GM19043 (cell line): ENCODE results near the gene FOXRED2.
"Not testable (repeated sequence)": the region's sequence is repeated elsewhere in the genome, so short reads cannot be mapped to it uniquely, and the experiment has no call there.

Experiments
- ATAC-seq: cut with Tn5 transposase; IDR thresholded peaks from one replicate; pipeline ENCODE4 v1.9.1; 2021; ENCODE audit warnings: low read depth; ENCODE audit not compliant: unreplicated experiment

The FOXRED2 gene

GRCh38 chr22:36519906-36520305 lies 13.1 kb upstream of the FOXRED2 start:
- not testable (repeated sequence) for ATAC-seq

GRCh38 chr22:36514766-36515165 lies 7.9 kb upstream of the FOXRED2 start:
- no peak for ATAC-seq

GRCh38 chr22:36512991-36513390 lies 6.2 kb upstream of the FOXRED2 start:
- ATAC-seq: no peak

- no peak for ATAC-seq
Measured at GRCh38 chr22:36512333-36512732, 5.5 kb upstream of the FOXRED2 start.

GRCh38 chr22:36510966-36511881 lies 4.4 kb upstream of the FOXRED2 start:
- ATAC-seq: no peak

- ATAC-seq: no peak
Measured at GRCh38 chr22:36510384-36510783, 3.5 kb upstream of the FOXRED2 start.

- ATAC-seq: no peak
Measured at GRCh38 chr22:36507518-36508010, 724 bp upstream of the FOXRED2 start.

GRCh38 chr22:36505998-36506635 lies 723 bp downstream of the FOXRED2 start:
- no peak for ATAC-seq

GRCh38 chr22:36497910-36498665 lies 8.8 kb downstream of the FOXRED2 start:
- no peak for ATAC-seq

GRCh38 chr22:36493690-36494110 lies 13.1 kb downstream of the FOXRED2 start:
- no peak for ATAC-seq

GRCh38 chr22:36492109-36492508 lies 14.7 kb downstream of the FOXRED2 start:
- ATAC-seq: no peak

- no peak for ATAC-seq
Measured at GRCh38 chr22:36491155-36491554, 15.7 kb downstream of the FOXRED2 start.

GRCh38 chr22:36486619-36487384 lies 20.0 kb downstream of the FOXRED2 start:
- no peak for ATAC-seq

GRCh38 chr22:36481393-36482168 lies 25.3 kb downstream of the FOXRED2 start, which contains the start of gene TXN2:
Gene TXN2 (minus strand): TSS chr22:36481640. CDS start chr22:36480837, 803 bp downstream.
- peak; percentile 76 for ATAC-seq

- ATAC-seq: no peak
Measured at GRCh38 chr22:36480941-36481392, 25.9 kb downstream of the FOXRED2 start.

GRCh38 chr22:36478966-36479365 lies 27.9 kb downstream of the FOXRED2 start:
- ATAC-seq: no peak

GRCh38 chr22:36475341-36475740 lies 31.5 kb downstream of the FOXRED2 start:
- ATAC-seq: no peak

- no peak for ATAC-seq
Measured at GRCh38 chr22:36472689-36473088, 34.2 kb downstream of the FOXRED2 start.

- no peak for ATAC-seq
Measured at GRCh38 chr22:36471341-36471821, 35.5 kb downstream of the FOXRED2 start.
